GM06990 (cell line): ENCODE data around the gene FMN1.
A peak's percentile ranks its signal among the peaks of the same experiment; 100 is the strongest.

Source experiments
- DNase-seq: peaks from one replicate; pipeline ENCODE4 v3.0.0-alpha.2; 2011; ENCODE audit not compliant: insufficient read length; ENCODE audit errors: extremely low read depth
- H3K27me3 ChIP-seq: replicated peaks from 2 replicates; pipeline ENCODE4 v1.6.0; 2011; ENCODE audit warnings: low read length; ENCODE audit not compliant: control insufficient read depth, insufficient read depth
- H3K36me3 ChIP-seq: 2 replicates; pipeline ENCODE4 v1.5.1; 2011; ENCODE audit warnings: low read length; ENCODE audit not compliant: control insufficient read depth, insufficient read depth
- H3K4me3 ChIP-seq: replicated peaks from 2 replicates; pipeline ENCODE4 v1.5.1; 2011; ENCODE audit warnings: low read depth, mild to moderate bottlenecking, control low read depth, low read length
- CTCF ChIP-seq: IDR thresholded peaks from 2 replicates; pipeline ENCODE4 v1.5.1; 2011; ENCODE audit warnings: low read length, control low read depth, mild to moderate bottlenecking, inconsistent platforms; ENCODE audit not compliant: insufficient read depth, poor library complexity, severe bottlenecking

FMN1 gene

GRCh38 chr15:32909431-32909830, 285.1 kb downstream of the FMN1 start:
- TF ChIP-seq CTCF = no peak
- no peaks in the 10 kb centered on the region for H3K36me3 ChIP-seq
- no peak overlapping the region for H3K4me3 ChIP-seq
- H3K27me3 ChIP-seq = no peaks in the 10 kb centered on the region
- peak; percentile 9 for DNase-seq

- Histone ChIP-seq H3K4me3 (no peak overlapping the region), H3K27me3 (no peaks in the 10 kb centered on the region), H3K36me3 (no peaks in the 10 kb centered on the region)
- no peak for DNase-seq
- TF ChIP-seq CTCF = no peak
These were observed 285.6 kb downstream of the FMN1 start for GRCh38 chr15:32908872-32909271.

DNA sequence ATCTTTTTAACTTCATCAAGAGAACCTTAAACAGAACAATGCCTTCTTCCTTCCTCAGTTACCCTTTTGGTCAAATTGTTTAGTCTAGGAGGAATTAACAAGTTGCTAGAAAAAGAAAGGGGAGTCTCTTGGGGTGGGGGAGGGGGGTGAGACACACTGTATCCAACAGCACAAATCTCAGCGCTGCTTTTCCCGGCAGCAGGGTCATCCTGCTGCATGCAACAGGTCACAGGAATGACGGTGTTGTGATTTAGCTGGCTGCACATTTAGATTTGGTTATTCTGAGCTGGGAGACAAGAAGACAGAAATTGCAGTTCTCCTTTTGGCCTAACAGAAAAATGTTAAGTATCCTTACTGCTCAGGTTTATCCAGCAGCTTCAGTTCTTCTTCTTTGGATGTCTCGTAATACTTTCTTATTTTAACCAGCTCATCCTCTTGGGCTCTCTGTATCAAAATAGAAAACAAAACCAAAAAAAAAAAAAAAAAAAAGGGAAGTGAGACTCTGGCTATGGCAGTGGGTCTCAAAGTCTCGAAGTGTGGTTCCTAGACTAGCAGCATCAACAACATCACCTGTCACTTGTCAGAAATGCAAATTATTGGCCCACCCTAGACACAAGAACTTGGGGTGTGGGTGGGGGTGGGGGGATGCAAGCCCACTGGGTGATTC, 286.2 kb downstream of the FMN1 start:
- H3K27me3 ChIP-seq = no peaks in the 10 kb centered on the region
- TF ChIP-seq CTCF = no peak
- H3K4me3 ChIP-seq = peak overlapping the region; percentile 34
- peak; percentile 72 for DNase-seq
- no peaks in the 10 kb centered on the region for H3K36me3 ChIP-seq

DNA sequence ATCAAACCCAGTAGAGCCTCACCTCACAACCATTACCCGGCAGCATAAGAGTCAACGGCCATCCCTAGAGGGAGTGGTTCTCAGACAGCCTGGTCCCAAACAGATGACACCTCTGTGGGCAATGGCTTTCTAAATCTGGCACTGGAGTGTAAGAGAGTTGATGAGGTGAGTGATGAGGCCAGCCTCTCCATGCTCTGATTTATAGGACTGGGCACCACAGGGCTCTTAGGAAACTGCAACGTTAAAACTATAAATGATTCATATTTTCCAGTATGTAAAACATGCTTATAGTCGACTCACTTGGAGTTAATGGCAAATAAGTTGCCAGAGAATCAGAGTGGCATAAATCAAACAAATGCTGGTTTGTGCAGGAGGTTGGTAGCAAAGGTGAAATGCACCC, 289.0 kb downstream of the FMN1 start:
- Histone ChIP-seq H3K27me3 (no peaks in the 10 kb centered on the region), H3K36me3 (no peaks in the 10 kb centered on the region), H3K4me3 (no peak overlapping the region)
- DNase-seq = no peak
- TF ChIP-seq CTCF = no peak

GRCh38 chr15:32904448-32904847, 290.1 kb downstream of the FMN1 start:
- Histone ChIP-seq H3K36me3 (no peaks in the 10 kb centered on the region), H3K27me3 (no peaks in the 10 kb centered on the region), H3K4me3 (no peak overlapping the region)
- DNase-seq = no peak
- no peak for TF ChIP-seq CTCF

GRCh38 chr15:32903591-32904290, 290.8 kb downstream of the FMN1 start:
- H3K4me3 ChIP-seq = no peak overlapping the region
- no peak for TF ChIP-seq CTCF
- no peaks in the 10 kb centered on the region for H3K36me3 ChIP-seq
- DNase-seq = no peak
- no peaks in the 10 kb centered on the region for H3K27me3 ChIP-seq
